K562 (cell line): ENCODE results near the gene GOLGA8T.
"Not testable (repeated sequence)": the region's sequence is repeated elsewhere in the genome, so short reads cannot be mapped to it uniquely, and the experiment has no call there.

ENCODE experiments used
- ELF1 ChIP-seq: fragments of 200-800 bp; sonication (Bioruptor generic); IDR thresholded peaks from 2 replicates; pipeline ENCODE4 v1.6.1; 2016; ENCODE audit warnings: missing genetic modification characterization, missing compliant biosample characterization
- LARP7 ChIP-seq: fragments of 450-650 bp; IDR thresholded peaks from 2 replicates; pipeline ENCODE4 v1.6.1; 2016
- RBM34 ChIP-seq: fragments of 200-400 bp; formaldehyde crosslinking; IDR thresholded peaks from 2 replicates; pipeline ENCODE4 v1.6.1; 2018; ENCODE audit warnings: low read length, borderline replicate concordance; ENCODE audit not compliant: insufficient read depth
- REST ChIP-seq, 2 experiments: fragments of 450-650 bp; formaldehyde crosslinking in 1 of 2; IDR thresholded peaks; 2 replicates each; pipeline versions ENCODE4 v1.4.0 to v1.6.1; 2014 to 2020; ENCODE audit warnings: mild to moderate bottlenecking in 2 of 2, borderline replicate concordance in 1 of 2, low read depth in 1 of 2
- TAF1 ChIP-seq: IDR thresholded peaks from 2 replicates; pipeline ENCODE4 v1.6.1; 2011; ENCODE audit warnings: mild to moderate bottlenecking, low read length, moderate library complexity; ENCODE audit not compliant: insufficient read depth, control insufficient read depth, severe bottlenecking; ENCODE audit errors: extremely low read depth
- ZKSCAN1 ChIP-seq: fragments of 150-350 bp; IDR thresholded peaks from 2 replicates; pipeline ENCODE4 v1.6.1; 2016; ENCODE audit warnings: low read depth, low read length

DNA sequence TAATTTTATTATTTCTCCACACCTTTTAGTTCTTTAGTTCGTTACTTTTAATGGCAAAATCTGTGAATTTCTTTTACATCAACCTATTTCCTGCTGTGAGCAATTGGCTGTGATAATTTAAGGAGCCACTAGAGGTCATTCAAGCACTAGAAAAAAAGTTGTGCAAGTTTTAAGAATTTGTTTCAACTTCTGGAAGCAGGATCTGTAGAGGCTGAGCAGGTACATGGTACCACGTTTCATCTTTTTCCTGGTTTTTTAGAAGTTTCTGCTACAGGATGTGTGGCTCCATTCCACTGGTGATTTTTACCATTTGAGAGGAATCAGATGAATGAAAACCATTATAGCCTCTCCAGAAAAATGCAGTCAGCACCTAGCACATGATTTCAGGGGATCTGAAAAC, 4.8 kb upstream of the GOLGA8T start:
- TF ChIP-seq LARP7; TAF1; ZKSCAN1; ELF1 (tag); RBM34; REST (IDR thresholded peaks at IDR 0.05; ENCODE audit: borderline replicate concordance); REST (CRISPR knock-in tag; IDR thresholded peaks at IDR 0.05; ENCODE audit: low read depth): not testable (repeated sequence)
